Adipose tissue (tissue), 3 donors: Measurements from ENCODE around the gene GAK. TPM values are rescaled to one million over a fixed set of nuclear protein-coding genes. Genes with fewer than 3 reads are reported as not detected.

Experiments
- H3K27ac ChIP-seq: one replicate; pipeline ENCODE4 v1.5.1; 2013; ENCODE audit warnings: low read depth, low read length
- WGBS, 3 donors: extraction: QIAGEN DNeasy Blood & Tissue Kit; methylation state at CpG; one replicate each; pipeline ENCODE4 v1.1.7; 2013; 5-methylcytosine and 5-hydroxymethylcytosine counted together
- polyA plus RNA-seq, 3 donors: library from polyadenylated mRNA; stranded (reverse); fragments of 200-250 nt; gene quantifications; one replicate each; pipeline ENCODE4 v1.2.3, GENCODE V29; 2013
- donor health status: healthy with polysubstance abuse.
- donor health status: Bipolar disorder and iron deficiency.
- donor health status: healthy.

Gene GAK
- polyA plus RNA-seq, 3 donors: 75.2 to 90.3 (median 77.5) TPM

GRCh38 chr4:955931-956381 lies 23.8 kb upstream of the GAK start:
- no peak overlapping the region for H3K27ac ChIP-seq
- WGBS, 3 donors: 85 to 91% (median 87%) methylated on average over 8 to 12 of the region's 12 CpGs

- no peak overlapping the region for H3K27ac ChIP-seq
- 92 to 94% (median 93%) methylated on average over 29 to 33 of the region's 33 CpGs for WGBS, 3 donors
These were observed 23.2 kb upstream of the GAK start for GRCh38 chr4:955161-955921.

- H3K27ac ChIP-seq: no peak overlapping the region
- 91 to 95% (median 92%) methylated on average over 17 of the region's 17 CpGs for WGBS, 3 donors
These were observed 22.3 kb upstream of the GAK start for GRCh38 chr4:954211-955020.

- H3K27ac ChIP-seq: no peak overlapping the region
- WGBS, 3 donors: 98 to 99% (median 98%) methylated on average over 9 to 13 of the region's 13 CpGs
These were observed 21.4 kb upstream of the GAK start for GRCh38 chr4:953574-953915.

GRCh38 chr4:952881-953573 lies 20.9 kb upstream of the GAK start:
- 94 to 97% (median 96%) methylated on average over 26 to 28 of the region's 28 CpGs for WGBS, 3 donors
- no peak overlapping the region for H3K27ac ChIP-seq

- 87 to 89% (median 89%) methylated on average over 23 of the region's 23 CpGs for WGBS, 3 donors
- no peak overlapping the region for H3K27ac ChIP-seq
These were observed 19.7 kb upstream of the GAK start for GRCh38 chr4:951594-952468.

- 76 to 89% (median 80%) methylated on average over 7 of the region's 7 CpGs for WGBS, 3 donors
- H3K27ac ChIP-seq: no peak overlapping the region
These were observed 19.1 kb upstream of the GAK start for GRCh38 chr4:951186-951585.

- WGBS, 3 donors: 88 to 94% (median 90%) methylated on average over 30 of the region's 30 CpGs
- no peak overlapping the region for H3K27ac ChIP-seq
These were observed 18.3 kb upstream of the GAK start for GRCh38 chr4:950136-951020.

- 93 to 95% (median 93%) methylated on average over 20 of the region's 20 CpGs for WGBS, 3 donors
- H3K27ac ChIP-seq: no peak overlapping the region
These were observed 17.5 kb upstream of the GAK start for GRCh38 chr4:949656-950055.

- no peak overlapping the region for H3K27ac ChIP-seq
- 87 to 97% (median 94%) methylated on average over 13 of the region's 13 CpGs for WGBS, 3 donors
These were observed 16.8 kb upstream of the GAK start for GRCh38 chr4:948936-949300.

- no peak overlapping the region for H3K27ac ChIP-seq
- 59 to 83% (median 81%) methylated on average over 32 to 33 of the region's 33 CpGs for WGBS, 3 donors
These were observed 16.2 kb upstream of the GAK start for GRCh38 chr4:948101-948935.

GRCh38 chr4:947491-947971 lies 15.4 kb upstream of the GAK start:
- H3K27ac ChIP-seq: no peak overlapping the region
- 93 to 96% (median 94%) methylated on average over 12 to 19 of the region's 19 CpGs for WGBS, 3 donors

- no peak overlapping the region for H3K27ac ChIP-seq
- 65 to 80% (median 65%) methylated on average over 59 to 62 of the region's 62 CpGs for WGBS, 3 donors
These were observed 14.7 kb upstream of the GAK start for GRCh38 chr4:946517-947471.

GRCh38 chr4:946103-946450 lies 14.0 kb upstream of the GAK start:
- no peak overlapping the region for H3K27ac ChIP-seq
- WGBS, 3 donors: 75 to 78% (median 78%) methylated on average over 9 of the region's 9 CpGs

GRCh38 chr4:945274-946102 lies 13.4 kb upstream of the GAK start:
- no peak overlapping the region for H3K27ac ChIP-seq
- 65 to 71% (median 68%) methylated on average over 28 of the region's 28 CpGs for WGBS, 3 donors
